MG63 (cell line): ENCODE results near the gene GSTA4. TPM values are rescaled to one million over a fixed set of nuclear protein-coding genes. Genes with fewer than 3 reads are reported as not detected.
"Not testable (repeated sequence)": the region's sequence is repeated elsewhere in the genome, so short reads cannot be mapped to it uniquely, and the experiment has no call there.

Experiments
- DNase-seq: peaks from one replicate; pipeline ENCODE4 v3.0.0-alpha.2; 2020
- H3K27me3 ChIP-seq: fragments of 250-450 bp; sonication (Bioruptor Pico); 2 replicates; pipeline ENCODE4 v1.5.1; 2020; ENCODE audit warnings: mild to moderate bottlenecking, moderate library complexity
- H3K36me3 ChIP-seq: fragments of 250-450 bp; sonication (Bioruptor Pico); 2 replicates; pipeline ENCODE4 v1.5.1; 2020; ENCODE audit warnings: mild to moderate bottlenecking, moderate library complexity
- H3K4me3 ChIP-seq: fragments of 250-450 bp; sonication (Bioruptor Pico); 2 replicates; pipeline ENCODE4 v1.5.1; 2020; ENCODE audit warnings: mild to moderate bottlenecking, moderate library complexity
- H3K9me3 ChIP-seq: fragments of 250-450 bp; sonication (Bioruptor Pico); 2 replicates; pipeline ENCODE4 v1.5.1; 2020; ENCODE audit warnings: mild to moderate bottlenecking, moderate library complexity
- total RNA-seq: library from RNA; depleted of rRNA; stranded (reverse); fragments of >200 nt; shearing (Covaris generic); gene quantifications from 2 replicates; pipeline ENCODE4 v1.2.3, GENCODE V29; 2014; ENCODE audit warnings: low replicate concordance; rRNA removed

GSTA4 gene
- 15.3 and 28.5 TPM in 2 replicates for total RNA-seq

- H3K36me3 ChIP-seq, H3K27me3 ChIP-seq, H3K9me3 ChIP-seq: not testable (repeated sequence)
- H3K4me3 ChIP-seq = peak within 1 kb of the TSS; percentile 58
- DNase-seq = peak; percentile 96
Observed at GRCh38 chr6:52995089-52995912, at the start of gene GSTA4. Gene GSTA4 (minus strand): TSS chr6:52995284. CDS start chr6:52994243, 1,041 bp downstream.

DNA sequence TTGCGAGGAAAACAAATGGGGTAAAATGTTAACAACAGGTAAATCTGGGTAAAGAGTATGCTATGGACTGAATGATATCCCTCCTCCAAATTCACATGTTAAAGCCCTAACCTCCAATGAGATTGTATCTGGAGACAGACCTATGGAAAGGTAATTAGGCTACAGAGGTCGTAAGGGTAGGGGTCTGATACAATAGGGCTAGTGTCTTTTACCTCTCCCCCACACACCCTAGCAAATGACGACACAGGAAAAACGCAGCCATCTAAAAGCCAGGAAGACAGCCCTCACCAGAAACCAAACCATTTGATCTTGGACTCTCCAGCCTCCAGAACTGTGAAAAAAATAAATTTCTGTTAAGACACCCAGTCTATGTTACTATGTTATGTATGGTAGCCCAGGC, 49.5 kb upstream of the GSTA4 start:
- peaks cover 29% of the 10 kb centered on the region for H3K36me3 ChIP-seq
- H3K4me3 ChIP-seq = no peak overlapping the region
- H3K27me3 ChIP-seq = no peaks in the 10 kb centered on the region
- DNase-seq = no peak
- H3K9me3 ChIP-seq = no peaks in the 10 kb centered on the region

- H3K4me3 ChIP-seq = no peak overlapping the region
- H3K27me3 ChIP-seq = no peaks in the 10 kb centered on the region
- no peaks in the 10 kb centered on the region for H3K9me3 ChIP-seq
- DNase-seq = peak; percentile 52
- H3K36me3 ChIP-seq = peaks cover 28% of the 10 kb centered on the region
Observed at GRCh38 chr6:53044071-53044470, 49.0 kb upstream of the GSTA4 start.

DNA sequence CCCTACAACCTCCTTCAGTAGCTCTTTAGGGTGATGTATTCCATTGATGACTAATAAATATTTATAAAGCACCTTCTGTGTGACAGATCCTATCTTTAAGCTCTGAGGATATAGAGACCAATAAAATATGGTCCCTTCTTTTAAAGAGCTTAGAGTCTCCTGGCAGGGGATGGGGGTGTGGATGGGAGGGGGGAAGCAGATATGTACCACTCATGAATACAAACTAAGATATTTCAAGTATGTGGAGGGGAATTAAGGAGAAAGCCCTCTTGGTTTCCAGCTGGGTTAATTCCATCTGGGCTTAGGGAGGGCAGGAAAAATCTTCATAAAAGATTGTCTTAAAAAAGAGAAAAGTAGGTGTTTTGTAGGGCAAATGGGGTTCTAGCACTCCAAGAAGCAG, 48.5 kb upstream of the GSTA4 start:
- Histone ChIP-seq H3K4me3 (no peak overlapping the region), H3K36me3 (peaks cover 26% of the 10 kb centered on the region), H3K9me3 (no peaks in the 10 kb centered on the region), H3K27me3 (no peaks in the 10 kb centered on the region)
- DNase-seq = peak; percentile 78

DNA sequence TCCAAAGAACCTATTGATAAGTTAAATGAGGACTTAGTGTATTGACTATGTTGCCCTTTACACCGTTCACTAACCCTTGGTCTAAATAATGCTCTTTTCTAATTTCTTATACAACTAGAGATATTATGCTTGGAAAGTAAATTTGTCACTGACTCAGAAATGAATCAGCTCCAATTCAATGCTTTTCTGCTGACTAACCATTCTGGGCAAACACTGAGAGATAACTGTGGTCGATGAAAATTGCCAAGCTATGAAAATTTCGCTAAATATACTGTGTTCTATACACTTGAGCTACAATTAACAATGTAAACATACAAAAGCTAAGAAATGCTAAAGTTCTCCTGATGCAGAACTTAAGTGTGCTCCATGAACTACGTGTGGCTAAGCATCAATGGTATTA, 47.0 kb upstream of the GSTA4 start:
- no peak for DNase-seq
- no peaks in the 10 kb centered on the region for H3K9me3 ChIP-seq
- no peak overlapping the region for H3K4me3 ChIP-seq
- H3K36me3 ChIP-seq = peaks cover 26% of the 10 kb centered on the region
- H3K27me3 ChIP-seq = no peaks in the 10 kb centered on the region

GRCh38 chr6:53041356-53041755, 46.3 kb upstream of the GSTA4 start:
- no peak overlapping the region for H3K4me3 ChIP-seq
- peaks cover 23% of the 10 kb centered on the region for H3K36me3 ChIP-seq
- DNase-seq = no peak

GRCh38 chr6:53038596-53038995, 43.5 kb upstream of the GSTA4 start:
- Histone ChIP-seq H3K27me3 (no peaks in the 10 kb centered on the region), H3K36me3 (peaks cover 31% of the 10 kb centered on the region), H3K9me3 (no peaks in the 10 kb centered on the region), H3K4me3 (no peak overlapping the region)
- DNase-seq = no peak

More at GRCh38 chr6:53041356-53041755, 46.3 kb upstream of the GSTA4 start:
- H3K27me3 ChIP-seq = no peaks in the 10 kb centered on the region
- no peaks in the 10 kb centered on the region for H3K9me3 ChIP-seq

DNA sequence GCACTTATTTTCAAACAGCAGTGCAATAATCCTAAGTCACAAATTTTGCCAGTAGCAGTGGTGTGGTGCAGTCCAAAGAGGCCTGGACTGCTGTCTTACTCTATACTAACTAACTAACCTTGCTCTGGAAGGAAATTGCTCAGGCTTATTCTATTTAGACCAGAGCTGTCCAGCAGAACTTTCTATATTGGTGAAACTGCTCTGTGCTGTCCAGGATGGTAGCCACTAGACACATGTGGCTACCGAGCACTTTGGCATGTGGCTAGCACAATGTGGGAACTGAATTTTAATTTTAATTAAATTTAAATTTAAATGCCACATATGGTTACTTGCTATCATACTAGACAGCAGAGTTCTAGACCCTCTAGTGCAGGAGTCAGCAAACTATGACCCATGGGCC, 43.1 kb upstream of the GSTA4 start:
- DNase-seq = no peak
- Histone ChIP-seq H3K4me3 (no peak overlapping the region), H3K36me3 (peaks cover 31% of the 10 kb centered on the region), H3K27me3 (no peaks in the 10 kb centered on the region), H3K9me3 (no peaks in the 10 kb centered on the region)

- H3K4me3 ChIP-seq = no peak overlapping the region
- peaks cover 35% of the 10 kb centered on the region for H3K36me3 ChIP-seq
- H3K27me3 ChIP-seq = no peaks in the 10 kb centered on the region
- H3K9me3 ChIP-seq = no peaks in the 10 kb centered on the region
- no peak for DNase-seq
Observed at GRCh38 chr6:53035549-53036213, 40.6 kb upstream of the GSTA4 start.

DNA sequence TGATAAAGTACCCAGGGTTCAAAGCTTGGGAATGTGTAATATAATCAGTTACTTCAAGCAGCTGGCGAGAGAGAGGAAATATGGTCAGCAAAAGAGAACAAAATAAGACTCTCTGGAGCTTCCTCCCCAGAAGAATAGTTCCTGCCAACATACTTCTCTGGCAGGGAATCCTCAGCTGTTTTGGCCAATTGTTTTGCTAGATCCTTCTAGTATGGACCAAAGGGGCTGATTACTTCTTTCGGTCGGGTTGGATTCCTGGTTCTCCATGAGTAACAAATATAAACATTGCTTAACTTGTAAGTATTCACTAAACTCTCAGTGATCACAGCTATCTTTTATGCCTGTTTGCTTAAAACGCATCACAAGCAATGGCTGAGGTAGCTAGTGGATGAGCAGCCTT, 38.7 kb upstream of the GSTA4 start:
- peaks cover 31% of the 10 kb centered on the region for H3K36me3 ChIP-seq
- DNase-seq = peak; percentile 61
- no peaks in the 10 kb centered on the region for H3K27me3 ChIP-seq
- no peaks in the 10 kb centered on the region for H3K9me3 ChIP-seq
- no peak overlapping the region for H3K4me3 ChIP-seq

DNA sequence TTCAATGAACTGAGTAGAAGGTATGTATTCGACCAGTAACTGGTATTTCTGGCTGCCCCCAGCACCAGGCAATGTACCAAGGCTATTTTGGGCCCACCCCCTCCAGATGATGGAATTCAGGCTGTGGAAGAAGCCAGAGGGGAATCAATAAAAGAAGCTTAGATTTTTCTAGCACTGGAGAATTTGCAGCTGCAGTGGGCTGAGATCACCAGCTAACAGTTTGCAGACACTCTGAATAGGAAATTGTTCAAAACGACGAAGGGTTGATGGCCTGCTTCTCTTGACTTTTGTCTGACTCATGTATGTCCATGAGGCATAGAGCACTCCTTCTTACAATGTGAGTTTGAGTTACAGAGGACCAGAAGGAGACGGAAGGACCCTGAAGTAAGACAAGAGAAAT, 37.8 kb upstream of the GSTA4 start:
- no peak for DNase-seq
- no peak overlapping the region for H3K4me3 ChIP-seq
- H3K36me3 ChIP-seq = peaks cover 31% of the 10 kb centered on the region
- H3K9me3 ChIP-seq = no peaks in the 10 kb centered on the region
- H3K27me3 ChIP-seq = no peaks in the 10 kb centered on the region

GRCh38 chr6:53031281-53031680, 36.2 kb upstream of the GSTA4 start:
- no peaks in the 10 kb centered on the region for H3K27me3 ChIP-seq
- DNase-seq = no peak
- H3K4me3 ChIP-seq = no peak overlapping the region
- H3K36me3 ChIP-seq = peaks cover 31% of the 10 kb centered on the region
- H3K9me3 ChIP-seq = no peaks in the 10 kb centered on the region

- DNase-seq = no peak
- Histone ChIP-seq H3K27me3 (no peaks in the 10 kb centered on the region), H3K36me3 (peaks cover 21% of the 10 kb centered on the region), H3K9me3 (no peaks in the 10 kb centered on the region), H3K4me3 (no peak overlapping the region)
Observed at GRCh38 chr6:53029761-53030160, 34.7 kb upstream of the GSTA4 start.

DNA sequence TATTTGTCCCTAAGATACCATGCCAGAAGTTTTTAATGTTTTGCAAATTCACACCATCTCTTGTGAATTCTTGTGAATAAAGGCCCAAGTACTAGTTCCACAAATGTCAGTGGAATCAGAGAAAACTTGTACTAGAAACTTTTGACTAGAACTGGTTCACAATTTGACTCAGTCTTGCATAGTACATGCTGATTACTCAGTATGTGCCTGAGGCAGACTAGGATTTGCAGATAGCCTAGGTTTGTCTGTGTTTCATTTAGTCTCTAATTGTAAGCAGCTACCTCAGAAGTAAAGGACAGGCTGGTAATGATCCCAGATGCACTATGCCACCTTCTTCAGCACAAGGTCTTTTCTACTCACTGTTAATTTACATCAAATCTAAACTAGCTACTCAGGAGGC, 34.2 kb upstream of the GSTA4 start:
- Histone ChIP-seq H3K9me3 (no peaks in the 10 kb centered on the region), H3K4me3 (no peak overlapping the region), H3K36me3 (peaks cover 17% of the 10 kb centered on the region), H3K27me3 (no peaks in the 10 kb centered on the region)
- DNase-seq = no peak

DNA sequence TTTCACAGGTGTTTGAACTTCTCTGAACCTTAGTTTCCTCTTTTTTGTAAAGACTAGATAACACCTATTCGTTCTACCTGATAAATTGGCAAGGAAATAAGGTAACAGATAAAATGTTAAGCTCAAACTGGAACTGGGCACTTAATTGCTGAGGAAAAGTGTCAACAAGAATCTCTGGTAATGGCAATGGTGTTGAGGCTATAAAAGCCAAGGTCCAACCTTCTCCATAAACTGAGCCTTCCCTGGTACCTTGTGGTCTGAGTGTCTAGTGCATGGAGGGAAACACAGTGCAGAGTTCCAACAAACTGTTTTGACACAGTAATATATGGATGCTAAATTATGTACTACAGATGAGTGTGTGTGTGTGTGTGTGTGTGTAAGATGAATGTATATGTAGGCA, 33.4 kb upstream of the GSTA4 start:
- Histone ChIP-seq H3K9me3 (no peaks in the 10 kb centered on the region), H3K4me3 (no peak overlapping the region), H3K27me3 (no peaks in the 10 kb centered on the region), H3K36me3 (peaks cover 17% of the 10 kb centered on the region)
- DNase-seq = no peak

DNA sequence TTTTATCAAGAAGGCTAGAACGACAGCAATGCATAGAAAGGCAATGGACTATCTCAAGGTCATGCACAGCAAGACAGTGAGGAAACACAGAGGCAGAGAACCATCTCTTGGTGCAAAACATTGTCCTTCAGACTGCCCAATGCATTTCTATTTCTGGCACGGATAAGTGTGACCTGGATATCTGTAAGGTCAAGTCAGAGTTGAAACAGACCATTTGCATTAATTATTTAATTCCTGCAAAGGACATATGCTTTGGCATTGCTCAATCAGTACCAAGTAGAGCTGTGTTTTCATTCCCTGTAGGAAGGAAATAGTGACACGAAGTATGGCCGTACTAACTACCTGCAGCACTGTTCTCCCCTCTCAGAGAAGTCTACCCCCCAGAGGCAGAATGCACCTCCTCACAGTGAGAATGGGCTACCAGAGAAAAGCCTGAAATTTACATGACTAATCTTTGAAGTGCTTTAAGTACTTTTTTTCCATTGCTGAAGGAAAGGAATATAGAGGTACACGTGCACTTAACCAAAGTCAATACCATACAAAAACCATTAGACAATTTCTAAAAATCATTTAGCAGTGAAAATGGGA, 32.1 kb upstream of the GSTA4 start:
- no peak for DNase-seq
- Histone ChIP-seq H3K36me3 (peaks cover 17% of the 10 kb centered on the region), H3K4me3 (no peak overlapping the region), H3K27me3 (no peaks in the 10 kb centered on the region), H3K9me3 (no peaks in the 10 kb centered on the region)

DNA sequence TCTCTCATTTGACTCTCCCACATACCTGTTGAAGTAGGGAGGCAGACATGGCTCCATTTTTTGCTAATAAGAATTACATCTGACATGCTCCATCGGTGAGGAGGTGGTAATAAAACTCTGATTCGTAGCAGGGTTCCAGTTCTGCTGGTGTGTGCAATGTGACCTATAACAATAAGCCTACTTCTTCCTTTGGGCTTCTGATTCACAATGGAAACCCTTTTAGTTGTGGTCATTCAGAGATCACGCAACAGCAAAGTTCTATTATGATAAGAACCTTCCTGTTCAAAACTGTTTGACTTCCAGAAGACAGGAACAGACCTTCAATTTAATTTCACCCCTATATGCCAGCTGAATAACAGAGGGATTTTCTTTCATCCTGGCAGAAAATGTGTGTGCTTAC, 31.4 kb upstream of the GSTA4 start:
- H3K9me3 ChIP-seq = no peaks in the 10 kb centered on the region
- no peak overlapping the region for H3K4me3 ChIP-seq
- no peak for DNase-seq
- no peaks in the 10 kb centered on the region for H3K27me3 ChIP-seq
- H3K36me3 ChIP-seq = peaks cover 16% of the 10 kb centered on the region
